Measurements from ENCODE around the gene RABGEF1. TPM values are rescaled to one million over a fixed set of nuclear protein-coding genes. Genes with fewer than 3 reads are reported as not detected.

Gene RABGEF1
- total and polyA plus RNA-seq, 2 experiments from 2014 or later, result 14.7 to 17.5 TPM

DNA sequence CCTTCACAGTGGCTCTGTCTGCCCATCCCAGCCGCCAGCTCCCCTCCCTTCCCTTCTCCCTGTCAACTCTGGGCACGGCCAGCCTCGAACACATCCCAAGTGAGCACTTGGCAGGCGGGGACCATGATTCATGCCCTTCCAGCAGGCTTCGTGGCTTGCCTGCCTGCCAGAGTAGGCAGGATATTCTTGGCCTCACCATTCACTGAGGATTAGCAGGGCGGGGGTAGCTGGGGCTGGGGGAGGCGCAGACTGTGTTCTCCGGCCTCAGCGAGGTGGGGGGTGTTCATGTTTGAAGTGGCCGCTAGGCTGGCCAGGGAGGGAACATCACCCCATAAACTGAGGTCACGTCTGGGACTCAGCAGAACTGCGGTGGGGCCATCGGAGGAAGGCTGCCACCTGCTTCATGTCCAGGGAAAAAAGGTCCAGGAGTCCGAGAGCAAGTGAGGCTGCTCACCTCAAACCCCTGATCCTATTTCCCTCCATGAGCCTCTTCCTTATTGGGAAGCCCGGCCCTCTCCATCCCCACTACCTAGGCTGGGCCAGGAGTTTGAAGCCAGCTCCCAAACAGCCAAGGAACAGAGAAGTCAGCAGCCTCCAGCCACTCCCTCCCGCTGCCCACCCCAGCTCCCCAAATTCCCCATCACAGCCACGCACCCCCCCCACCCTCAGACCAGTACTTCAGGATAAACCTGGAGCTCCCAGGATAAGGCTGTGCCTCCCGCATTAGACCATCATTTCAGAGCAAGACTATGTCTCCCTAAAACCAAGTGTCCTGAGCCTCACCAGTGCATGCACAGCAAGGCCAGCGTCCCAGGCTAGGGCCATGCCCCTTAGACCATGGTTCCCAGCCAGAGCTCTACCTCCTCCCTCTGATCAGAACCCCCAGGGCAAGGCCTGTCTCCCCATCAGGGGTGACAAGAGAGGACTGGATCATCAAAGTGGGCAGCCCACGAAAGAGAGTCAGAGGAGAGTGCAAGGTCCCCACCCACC is 42.8 kb upstream of the RABGEF1 start:
- Histone ChIP-seq H3K27me3 (ENCODE audit: insufficient read depth) (no peaks in the 10 kb centered on the region), H3K9me2 (ENCODE audit: insufficient read depth) (no peaks in the 10 kb centered on the region), H3K4me2 (no peak overlapping the region), H2AFZ (no peak overlapping the region), H3F3A (replicated peaks; ENCODE audit: low read depth) (0 out of 2 replicates have a peak, but pooled peaks cover 3% of the 10 kb centered on the region), H3K27ac (ENCODE audit: low read depth) (no peak overlapping the region), H3K4me1 (ENCODE audit: insufficient read depth) (no peaks in the 10 kb centered on the region), H3K79me2 (replicated peaks; ENCODE audit: insufficient read depth) (no peaks in the 10 kb centered on the region), H3K36me3 (ENCODE audit: insufficient read depth) (no peaks in the 10 kb centered on the region), H3K4me3 (no peak overlapping the region), H4K20me1 (replicated peaks; ENCODE audit: insufficient read depth) (no peaks in the 10 kb centered on the region)
- Mint-ChIP-seq H3K27ac (no peak overlapping the region), H3K9me3 (no peaks in the 10 kb centered on the region), H3K27me3 (ENCODE audit: insufficient read depth, low read depth, poor library complexity) (peaks cover 26% of the 10 kb centered on the region), H3K4me1 (peaks cover 6% of the 10 kb centered on the region; the same call in 2 of the 3 replicates), H3K36me3 (ENCODE audit: low read depth) (no peaks in the 10 kb centered on the region), H3K4me3 (no peak overlapping the region)
- DNase-seq (ENCODE audit: low spot score) (no peak), ATAC-seq (peak; percentile 6; the same call in 1 of the 3 replicates)
- TF ChIP-seq POLR2AphosphoS5 (IDR thresholded peaks at IDR 0.05; ENCODE audit: low read depth) (no peak), ZNF331 (CRISPR knock-in tag; IDR thresholded peaks at IDR 0.05; ENCODE audit: low read depth) (no peak), EZH2phosphoT487 (IDR thresholded peaks at IDR 0.05; ENCODE audit: unreplicated experiment) (no peak), NANOG (IDR thresholded peaks at IDR 0.05; ENCODE audit: borderline replicate concordance) (no peak), CREB1 (CRISPR knock-in tag; IDR thresholded peaks at IDR 0.05; ENCODE audit: low read depth) (no peak), ZNF114 (CRISPR knock-in tag; IDR thresholded peaks at IDR 0.05) (no peak), JUNB (IDR thresholded peaks at IDR 0.05; ENCODE audit: unreplicated experiment) (no peak), CTCF (conservative IDR thresholded peaks at IDR 0.05; ENCODE audit: low read depth in 2 of 2) (no peak), ETS1 (IDR thresholded peaks at IDR 0.05) (no peak), EZH2 (IDR thresholded peaks at IDR 0.05; ENCODE audit: low read depth, unreplicated experiment) (no peak)
- TF ChIP-seq, protein P1, sequence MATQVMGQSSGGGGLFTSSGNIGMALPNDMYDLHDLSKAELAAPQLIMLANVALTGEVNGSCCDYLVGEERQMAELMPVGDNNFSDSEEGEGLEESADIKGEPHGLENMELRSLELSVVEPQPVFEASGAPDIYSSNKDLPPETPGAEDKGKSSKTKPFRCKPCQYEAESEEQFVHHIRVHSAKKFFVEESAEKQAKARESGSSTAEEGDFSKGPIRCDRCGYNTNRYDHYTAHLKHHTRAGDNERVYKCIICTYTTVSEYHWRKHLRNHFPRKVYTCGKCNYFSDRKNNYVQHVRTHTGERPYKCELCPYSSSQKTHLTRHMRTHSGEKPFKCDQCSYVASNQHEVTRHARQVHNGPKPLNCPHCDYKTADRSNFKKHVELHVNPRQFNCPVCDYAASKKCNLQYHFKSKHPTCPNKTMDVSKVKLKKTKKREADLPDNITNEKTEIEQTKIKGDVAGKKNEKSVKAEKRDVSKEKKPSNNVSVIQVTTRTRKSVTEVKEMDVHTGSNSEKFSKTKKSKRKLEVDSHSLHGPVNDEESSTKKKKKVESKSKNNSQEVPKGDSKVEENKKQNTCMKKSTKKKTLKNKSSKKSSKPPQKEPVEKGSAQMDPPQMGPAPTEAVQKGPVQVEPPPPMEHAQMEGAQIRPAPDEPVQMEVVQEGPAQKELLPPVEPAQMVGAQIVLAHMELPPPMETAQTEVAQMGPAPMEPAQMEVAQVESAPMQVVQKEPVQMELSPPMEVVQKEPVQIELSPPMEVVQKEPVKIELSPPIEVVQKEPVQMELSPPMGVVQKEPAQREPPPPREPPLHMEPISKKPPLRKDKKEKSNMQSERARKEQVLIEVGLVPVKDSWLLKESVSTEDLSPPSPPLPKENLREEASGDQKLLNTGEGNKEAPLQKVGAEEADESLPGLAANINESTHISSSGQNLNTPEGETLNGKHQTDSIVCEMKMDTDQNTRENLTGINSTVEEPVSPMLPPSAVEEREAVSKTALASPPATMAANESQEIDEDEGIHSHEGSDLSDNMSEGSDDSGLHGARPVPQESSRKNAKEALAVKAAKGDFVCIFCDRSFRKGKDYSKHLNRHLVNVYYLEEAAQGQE (IDR thresholded peaks at IDR 0.05; ENCODE audit: unreplicated experiment), result no peak
